ENCODE measurements around the gene LEFTY1. TPM values are rescaled to one million over a fixed set of nuclear protein-coding genes. Genes with fewer than 3 reads are reported as not detected.

Gene LEFTY1
- total and polyA plus RNA-seq, 3 experiments from 2014 or later, result 0.21 TPM; not detected in 2

- no peaks in the 10 kb centered on the region for H3K4me1 ChIP-seq (ENCODE audit: insufficient read depth, low read length)
- H3K9me3 ChIP-seq (ENCODE audit: low read length), result no peaks in the 10 kb centered on the region
- Mint-ChIP-seq H3K4me3 (no peak overlapping the region), H3K4me1 (peaks cover 24 to 29% (median 25%) of the 10 kb centered on the region in 3 donors), H3K27me3 (no peaks in the 10 kb centered on the region), H3K36me3 (peaks cover 6 to 93% (median 26%) of the 10 kb centered on the region in 3 donors), H3K9me3 (no peaks in the 10 kb centered on the region), H3K27ac (peak overlapping the region in 2 of 8 donors; percentile 72 to 91)
- no peak for DNase-seq
- H3K4me3 ChIP-seq (ENCODE audit: low read length), result no peak overlapping the region
- H3K27ac ChIP-seq (ENCODE audit: low read depth, low read length), result no peak overlapping the region
- H3K27me3 ChIP-seq (ENCODE audit: insufficient read depth, low read length, poor library complexity, severe bottlenecking), result no peaks in the 10 kb centered on the region
- peaks cover 81% of the 10 kb centered on the region for H3K36me3 ChIP-seq (ENCODE audit: insufficient read depth, low read length)
- ChIA-PET POLR2A (interaction anchor here (0.6 to 1.7 kb wide), 3 partner anchors 9 to 24 kb away, joined by 5 to 7 read pairs (median 7); partner anchors contain the start of gene TMEM63A), CTCF (interaction anchor here (1.1 to 4.0 kb wide), 3 partner anchors 18 to 52 kb away, joined by 3 to 15 read pairs (median 10); no protein-coding TSS in a partner anchor)
These were observed 29.8 kb downstream of the LEFTY1 start for GRCh38 chr1:225859151-225859550.

- H3K4me3 Mint-ChIP-seq, result no peak overlapping the region
- H3K27me3 Mint-ChIP-seq, result no peaks in the 10 kb centered on the region
- Histone ChIP-seq H3K36me3 (ENCODE audit: insufficient read depth, low read length) (peaks cover 87% of the 10 kb centered on the region), H3K27me3 (ENCODE audit: insufficient read depth, low read length, poor library complexity, severe bottlenecking) (no peaks in the 10 kb centered on the region), H3K27ac (ENCODE audit: low read depth, low read length) (no peak overlapping the region), H3K4me3 (ENCODE audit: low read length) (no peak overlapping the region), H3K4me1 (ENCODE audit: insufficient read depth, low read length) (peaks cover 9% of the 10 kb centered on the region), H3K9me3 (ENCODE audit: low read length) (no peaks in the 10 kb centered on the region)
- peaks cover 6 to 95% (median 25%) of the 10 kb centered on the region in 3 donors for H3K36me3 Mint-ChIP-seq
- POLR2A ChIA-PET, result interaction anchor here (1.2 to 1.7 kb wide), 2 partner anchors 9 to 25 kb away, joined by 3 to 7 read pairs; partner anchors contain the start of gene TMEM63A
- CTCF ChIA-PET, result interaction anchor here (0.8 to 4.0 kb wide), 3 partner anchors 19 to 32 kb away, joined by 3 to 10 read pairs (median 3); partner anchors contain the start of gene LEFTY1
- no peaks in the 10 kb centered on the region for H3K9me3 Mint-ChIP-seq
- H3K4me1 Mint-ChIP-seq, result peaks cover 35 to 45% (median 41%) of the 10 kb centered on the region in 3 donors
- DNase-seq, result no peak
- H3K27ac Mint-ChIP-seq, result peak overlapping the region in 3 of 8 donors; percentile 33 to 93 (median 89)
These were observed 31.7 kb downstream of the LEFTY1 start for GRCh38 chr1:225857256-225857655.

DNA sequence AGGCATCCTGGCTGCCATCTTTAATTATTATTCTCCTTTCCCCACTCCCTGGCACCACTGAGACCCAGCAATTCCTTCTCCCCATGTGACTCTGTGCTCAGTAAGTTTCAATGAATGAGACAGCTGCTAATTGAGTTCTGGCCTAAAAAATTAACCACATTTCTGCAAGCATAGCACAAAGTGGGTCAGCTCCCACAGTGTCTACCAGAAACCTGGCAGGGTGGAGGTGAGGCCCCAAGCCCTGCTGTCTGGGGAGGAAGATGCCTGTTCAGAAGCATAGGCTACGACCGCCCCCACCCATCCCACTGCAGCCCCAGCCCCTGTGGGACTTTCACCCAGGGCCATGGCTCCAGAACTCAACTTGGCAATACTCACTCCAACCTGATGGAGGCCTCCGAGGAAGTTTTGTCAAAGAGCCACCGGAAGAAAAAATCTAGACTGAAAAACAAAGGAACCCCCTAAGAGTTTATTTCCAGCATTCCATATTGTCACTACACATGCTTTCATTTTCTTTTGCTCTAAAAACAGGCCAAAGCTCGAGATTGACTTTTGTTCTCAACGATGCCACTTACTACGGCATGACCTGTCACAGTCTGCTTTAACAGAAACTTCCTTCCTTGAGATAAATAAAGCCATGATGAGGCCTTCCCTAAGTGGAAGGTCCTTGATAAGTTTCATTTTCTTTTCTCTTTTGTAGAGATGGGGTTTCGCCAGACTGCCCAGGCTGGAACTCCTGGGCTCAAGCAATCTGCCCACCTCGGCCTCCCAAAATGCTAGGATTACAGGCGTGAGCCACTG, 33.2 kb downstream of the LEFTY1 start:
- ChIA-PET POLR2A (interaction anchor here (0.7 to 0.9 kb wide), 3 partner anchors 21 to 382 kb away, joined by 3 to 8 read pairs (median 3); partner anchors contain the start of gene TMEM63A), CTCF (interaction anchor here (1.1 to 1.4 kb wide), 3 partner anchors 26 to 381 kb away, joined by 3 to 4 read pairs (median 3); partner anchors contain the start of gene TMEM63A)
- Mint-ChIP-seq H3K36me3 (peaks cover 11 to 91% (median 29%) of the 10 kb centered on the region in 3 donors), H3K4me3 (peak overlapping the region in 6 of 7 donors; percentile 32 to 76 (median 48)), H3K27me3 (no peaks in the 10 kb centered on the region), H3K4me1 (peaks cover 43 to 55% (median 54%) of the 10 kb centered on the region in 3 donors), H3K9me3 (no peaks in the 10 kb centered on the region), H3K27ac (peak overlapping the region; percentile 50 to 96 (median 91))
- Histone ChIP-seq H3K4me1 (ENCODE audit: insufficient read depth, low read length) (peaks cover 21% of the 10 kb centered on the region), H3K9me3 (ENCODE audit: low read length) (no peaks in the 10 kb centered on the region), H3K27ac (ENCODE audit: low read depth, low read length) (no peak overlapping the region), H3K27me3 (ENCODE audit: insufficient read depth, low read length, poor library complexity, severe bottlenecking) (no peaks in the 10 kb centered on the region), H3K4me3 (ENCODE audit: low read length) (no peak overlapping the region), H3K36me3 (ENCODE audit: insufficient read depth, low read length) (peaks cover 77% of the 10 kb centered on the region)
- DNase-seq, result peak in 2 of 5 donors; percentile 26 to 27

DNA sequence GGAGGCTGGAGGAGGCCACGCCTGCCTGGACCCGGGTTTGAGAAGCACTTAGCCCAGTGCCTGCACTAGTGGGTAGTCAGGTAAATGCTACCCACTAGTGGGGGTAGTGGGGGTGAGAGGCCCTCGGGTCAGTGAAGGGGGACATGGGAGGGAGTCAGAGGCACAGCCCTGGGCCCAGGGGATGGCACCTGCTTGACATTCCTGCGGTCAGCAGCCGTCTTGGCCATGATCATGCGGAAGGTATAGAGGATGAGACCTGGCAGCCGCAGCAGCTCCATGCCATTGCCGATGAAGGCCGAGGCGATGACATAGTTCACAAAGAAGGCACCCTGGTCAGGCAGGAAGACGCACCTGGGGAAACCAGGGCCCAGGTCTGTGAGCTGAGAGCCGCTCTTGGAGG, 35.5 kb downstream of the LEFTY1 start:
- Mint-ChIP-seq H3K4me1 (peaks cover 60 to 77% (median 74%) of the 10 kb centered on the region in 3 donors), H3K36me3 (peaks cover 11 to 88% (median 24%) of the 10 kb centered on the region in 3 donors), H3K9me3 (no peaks in the 10 kb centered on the region), H3K4me3 (no peak overlapping the region), H3K27me3 (no peaks in the 10 kb centered on the region), H3K27ac (peak overlapping the region in 4 of 8 donors; percentile 66 to 96 (median 77))
- Histone ChIP-seq H3K4me3 (ENCODE audit: low read length) (no peak overlapping the region), H3K27ac (ENCODE audit: low read depth, low read length) (no peak overlapping the region), H3K9me3 (ENCODE audit: low read length) (no peaks in the 10 kb centered on the region), H3K4me1 (ENCODE audit: insufficient read depth, low read length) (peaks cover 43% of the 10 kb centered on the region), H3K27me3 (ENCODE audit: insufficient read depth, low read length, poor library complexity, severe bottlenecking) (no peaks in the 10 kb centered on the region), H3K36me3 (ENCODE audit: insufficient read depth, low read length) (peaks cover 57% of the 10 kb centered on the region)
- CTCF ChIA-PET, result interaction anchor here (0.7 to 2.4 kb wide), 3 partner anchors 8 to 58 kb away, joined by 3 to 6 read pairs (median 4); no protein-coding TSS in a partner anchor
- DNase-seq, result no peak
- POLR2A ChIA-PET, result no interaction called here

DNA sequence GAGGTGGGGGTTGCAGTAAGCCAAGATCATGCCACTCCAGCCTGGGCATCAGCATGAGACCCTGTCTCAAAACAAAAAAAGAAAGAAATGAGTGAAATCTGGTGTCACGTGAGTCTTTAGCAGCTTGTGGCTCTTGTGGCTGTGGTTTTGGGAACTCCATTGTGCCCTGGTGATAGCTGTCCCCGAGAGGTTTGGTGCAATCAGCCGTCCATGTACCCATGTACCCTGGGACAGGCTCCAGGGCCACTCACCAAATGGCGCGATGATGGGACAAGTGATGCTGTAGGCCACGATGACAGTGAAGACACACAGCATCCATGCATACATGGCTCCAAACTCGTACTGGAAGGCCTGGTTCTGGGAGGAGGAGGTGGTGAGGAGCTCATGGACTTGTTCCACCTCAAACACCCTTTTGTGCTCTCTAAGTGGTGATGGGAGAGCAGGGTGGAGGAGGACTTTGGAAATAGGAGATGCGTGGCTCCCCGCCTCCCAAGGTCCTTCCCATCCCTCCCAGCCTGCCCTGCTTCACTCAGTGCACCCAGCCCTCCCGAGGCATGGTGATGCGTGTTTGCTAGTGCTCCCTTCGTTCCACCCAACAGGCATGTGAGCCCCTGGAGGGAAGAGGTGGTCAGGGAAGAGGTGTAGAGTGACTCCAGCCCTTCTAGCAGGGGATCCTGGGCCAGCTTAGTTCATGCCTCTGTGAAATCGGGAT, 36.4 kb downstream of the LEFTY1 start:
- Histone ChIP-seq H3K4me1 (ENCODE audit: insufficient read depth, low read length) (peaks cover 52% of the 10 kb centered on the region), H3K27me3 (ENCODE audit: insufficient read depth, low read length, poor library complexity, severe bottlenecking) (no peaks in the 10 kb centered on the region), H3K4me3 (ENCODE audit: low read length) (no peak overlapping the region), H3K36me3 (ENCODE audit: insufficient read depth, low read length) (peaks cover 51% of the 10 kb centered on the region), H3K27ac (ENCODE audit: low read depth, low read length) (no peak overlapping the region), H3K9me3 (ENCODE audit: low read length) (no peaks in the 10 kb centered on the region)
- Mint-ChIP-seq H3K9me3 (no peaks in the 10 kb centered on the region), H3K36me3 (peaks cover 11 to 89% (median 25%) of the 10 kb centered on the region in 3 donors), H3K27ac (peak overlapping the region; percentile 69 to 94 (median 84)), H3K4me3 (peak overlapping the region in 4 of 7 donors; percentile 11 to 54 (median 34)), H3K4me1 (peaks cover 69 to 82% (median 77%) of the 10 kb centered on the region in 3 donors), H3K27me3 (no peaks in the 10 kb centered on the region)
- ChIA-PET CTCF (interaction anchor here (0.9 to 2.4 kb wide), 5 partner anchors 12 to 378 kb away, joined by 3 to 6 read pairs (median 4); no protein-coding TSS in a partner anchor), POLR2A (interaction anchor here (1.0 kb wide), 1 partner anchor 75 kb away, joined by 3 read pairs; the partner anchor contains the start of gene SRP9)
- no peak for DNase-seq

DNA sequence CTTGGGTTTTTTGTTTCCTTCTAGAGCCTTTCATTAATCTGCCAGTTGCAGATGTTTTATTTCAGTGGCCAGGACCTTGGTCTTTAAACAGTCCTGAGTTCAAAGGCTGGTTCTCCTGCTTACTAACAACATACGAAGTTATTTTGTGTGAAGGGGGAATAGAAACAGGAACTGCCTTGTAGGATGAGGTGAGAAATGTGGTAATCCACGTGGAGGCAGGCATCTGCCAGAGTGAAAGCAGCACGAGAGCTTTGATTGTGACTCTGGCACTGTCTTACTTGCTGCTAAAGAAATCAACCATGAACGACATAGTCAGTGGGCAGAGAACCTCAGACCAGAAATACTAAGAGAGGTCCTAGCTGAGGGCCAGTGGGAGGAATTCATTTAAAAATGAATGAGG, 37.1 kb downstream of the LEFTY1 start:
- H3K4me3 Mint-ChIP-seq, result peak overlapping the region in 5 of 7 donors; percentile 25 to 80 (median 47)
- no peak overlapping the region for H3K4me3 ChIP-seq (ENCODE audit: low read length)
- ChIA-PET CTCF (interaction anchor here (0.9 to 2.4 kb wide), 5 partner anchors 13 to 377 kb away, joined by 3 to 6 read pairs (median 4); no protein-coding TSS in a partner anchor), POLR2A (interaction anchor here (0.8 to 1.0 kb wide), 3 partner anchors 15 to 74 kb away, joined by 3 to 4 read pairs (median 3); partner anchors contain the start of gene SRP9)
- H3K36me3 ChIP-seq (ENCODE audit: insufficient read depth, low read length), result peaks cover 48% of the 10 kb centered on the region
- no peaks in the 10 kb centered on the region for H3K9me3 Mint-ChIP-seq
- H3K4me1 Mint-ChIP-seq, result peaks cover 72 to 89% (median 83%) of the 10 kb centered on the region in 3 donors
- peaks cover 55% of the 10 kb centered on the region for H3K4me1 ChIP-seq (ENCODE audit: insufficient read depth, low read length)
- DNase-seq, result peak in 1 of 5 donors; percentile 42
- H3K27me3 Mint-ChIP-seq, result no peaks in the 10 kb centered on the region
- H3K27ac ChIP-seq (ENCODE audit: low read depth, low read length), result no peak overlapping the region
- H3K27me3 ChIP-seq (ENCODE audit: insufficient read depth, low read length, poor library complexity, severe bottlenecking), result no peaks in the 10 kb centered on the region
- no peaks in the 10 kb centered on the region for H3K9me3 ChIP-seq (ENCODE audit: low read length)
- H3K27ac Mint-ChIP-seq, result peak overlapping the region; percentile 40 to 94 (median 81)
- peaks cover 11 to 90% (median 25%) of the 10 kb centered on the region in 3 donors for H3K36me3 Mint-ChIP-seq

DNA sequence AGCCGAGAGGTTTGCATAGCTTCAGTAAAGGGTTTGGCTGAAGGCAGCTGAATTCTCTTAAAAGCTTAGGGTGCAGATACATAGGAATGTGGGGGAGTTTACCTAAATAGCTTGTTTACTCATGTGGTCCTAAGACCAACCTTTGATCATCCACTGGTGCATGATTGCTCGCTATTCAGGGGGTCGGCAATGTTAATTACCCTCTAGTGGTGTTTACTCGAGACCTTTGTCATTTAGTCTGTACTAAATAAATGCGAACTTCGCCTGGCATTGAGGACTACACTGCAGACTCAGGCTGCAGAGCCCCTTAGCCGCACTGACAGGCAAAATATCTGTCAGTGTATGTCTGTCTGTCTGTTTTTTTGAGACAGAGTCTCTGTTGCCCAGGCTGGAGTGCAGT, 38.6 kb downstream of the LEFTY1 start:
- Mint-ChIP-seq H3K36me3 (peaks cover 11 to 87% (median 22%) of the 10 kb centered on the region in 3 donors), H3K9me3 (no peaks in the 10 kb centered on the region), H3K4me3 (peak overlapping the region in 5 of 7 donors; percentile 22 to 83 (median 66)), H3K4me1 (peaks cover 69 to 90% (median 83%) of the 10 kb centered on the region in 3 donors), H3K27ac (peak overlapping the region; percentile 54 to 95 (median 90)), H3K27me3 (no peaks in the 10 kb centered on the region)
- peaks cover 55% of the 10 kb centered on the region for H3K4me1 ChIP-seq (ENCODE audit: insufficient read depth, low read length)
- ChIA-PET POLR2A (interaction anchor here (1.0 to 2.2 kb wide), 3 partner anchors 10 to 74 kb away, joined by 3 to 7 read pairs (median 6); partner anchors contain the start of genes PYCR2 and TMEM63A), CTCF (interaction anchor here (2.0 to 3.0 kb wide), 2 partner anchors 61 to 72 kb away, joined by 11 to 14 read pairs; partner anchors contain the start of gene SRP9)
- H3K36me3 ChIP-seq (ENCODE audit: insufficient read depth, low read length), result peaks cover 44% of the 10 kb centered on the region
- H3K4me3 ChIP-seq (ENCODE audit: low read length), result no peak overlapping the region
- DNase-seq, result no peak
- no peak overlapping the region for H3K27ac ChIP-seq (ENCODE audit: low read depth, low read length)
- no peaks in the 10 kb centered on the region for H3K27me3 ChIP-seq (ENCODE audit: insufficient read depth, low read length, poor library complexity, severe bottlenecking)
- H3K9me3 ChIP-seq (ENCODE audit: low read length), result no peaks in the 10 kb centered on the region
